ENCODE measurements around the gene GNAQ.

- TF ChIP-seq REST (IDR thresholded peaks at IDR 0.05; ENCODE audit: low read depth, low read length): no peak
- TF ChIP-seq FOXJ3 (CRISPR knock-in tag; IDR thresholded peaks at IDR 0.05): no peak
- no peak for TF ChIP-seq POLR2AphosphoS5 (IDR thresholded peaks at IDR 0.05; ENCODE audit: low read depth, low read length)
- TF ChIP-seq CTCF (IDR thresholded peaks at IDR 0.05): no peak
- TF ChIP-seq RXRA (IDR thresholded peaks at IDR 0.05; ENCODE audit: borderline replicate concordance, low read depth): no peak
- no peak for TF ChIP-seq EP300 (IDR thresholded peaks at IDR 0.05; ENCODE audit: borderline replicate concordance in 1 of 2, low read depth in 1 of 2, low read length in 1 of 2)
- TF ChIP-seq YY1 (IDR thresholded peaks at IDR 0.05; ENCODE audit: low read depth): no peak
- no peak for TF ChIP-seq GATA2 (CRISPR knock-in tag; IDR thresholded peaks at IDR 0.05)
- TF ChIP-seq JUND (IDR thresholded peaks at IDR 0.05): no peak
- no peak for TF ChIP-seq RFX5 (IDR thresholded peaks at IDR 0.05; ENCODE audit: low read length)
Measured at GRCh38 chr9:77789891-77790290, 241.7 kb downstream of the GNAQ start.

Measured in SK-N-SH (cell line).